Measurements from ENCODE around the gene OR1M1.
"Not testable (repeated sequence)": the region's sequence is repeated elsewhere in the genome, so short reads cannot be mapped to it uniquely, and the experiment has no call there.

Gene OR1M1
- total RNA-seq = 0 to 0.09 (median 0) reads per million in 18 experiments

- no peak for DNase-seq
These were observed at the start of gene OR1M1 for GRCh38 chr19:9086761-9087160. Gene OR1M1, plus strand, starts transcription at chr19:9087061. Its CDS starts 6,184 bp downstream, at chr19:9093245.

GRCh38 chr19:9037400-9038062 is 49.3 kb upstream of the OR1M1 start:
- DNase-seq = no peak

GRCh38 chr19:9039728-9040127 is 47.1 kb upstream of the OR1M1 start:
- DNase-seq = no peak

GRCh38 chr19:9040131-9040530 is 46.7 kb upstream of the OR1M1 start:
- no peak for DNase-seq

- no peak for DNase-seq
These were observed 45.8 kb upstream of the OR1M1 start for GRCh38 chr19:9041023-9041422.

- DNase-seq = no peak
These were observed 43.3 kb upstream of the OR1M1 start for GRCh38 chr19:9043524-9043923.

- DNase-seq = no peak
These were observed 42.4 kb upstream of the OR1M1 start for GRCh38 chr19:9044449-9044848.

GRCh38 chr19:9046694-9047093 is 40.2 kb upstream of the OR1M1 start:
- no peak for DNase-seq

GRCh38 chr19:9052894-9053293 is 34.0 kb upstream of the OR1M1 start:
- no peak for DNase-seq

- DNase-seq = not testable (repeated sequence)
These were observed 33.2 kb upstream of the OR1M1 start for GRCh38 chr19:9053674-9054073.

GRCh38 chr19:9054207-9054606 is 32.7 kb upstream of the OR1M1 start:
- no peak for DNase-seq

- DNase-seq = no peak
These were observed 32.1 kb upstream of the OR1M1 start for GRCh38 chr19:9054765-9055164.

- not testable (repeated sequence) for DNase-seq
These were observed 30.7 kb upstream of the OR1M1 start for GRCh38 chr19:9056131-9056530.

GRCh38 chr19:9057505-9058258 is 29.2 kb upstream of the OR1M1 start:
- no peak for DNase-seq

GRCh38 chr19:9058905-9059667 is 27.8 kb upstream of the OR1M1 start:
- DNase-seq = no peak

GRCh38 chr19:9060564-9061340 is 26.1 kb upstream of the OR1M1 start:
- no peak for DNase-seq

GRCh38 chr19:9061879-9062278 is 25.0 kb upstream of the OR1M1 start:
- DNase-seq = no peak

- DNase-seq = no peak
These were observed 21.3 kb upstream of the OR1M1 start for GRCh38 chr19:9065457-9066014.

GRCh38 chr19:9070066-9070465 is 16.8 kb upstream of the OR1M1 start:
- no peak for DNase-seq

- not testable (repeated sequence) for DNase-seq
These were observed 15.1 kb upstream of the OR1M1 start for GRCh38 chr19:9071720-9072119.

- no peak for DNase-seq
These were observed 13.1 kb upstream of the OR1M1 start for GRCh38 chr19:9073806-9074205.

All from inflammatory macrophage (primary cell).